ENCODE measurements around the gene GATA2.

GATA2 gene

DNA sequence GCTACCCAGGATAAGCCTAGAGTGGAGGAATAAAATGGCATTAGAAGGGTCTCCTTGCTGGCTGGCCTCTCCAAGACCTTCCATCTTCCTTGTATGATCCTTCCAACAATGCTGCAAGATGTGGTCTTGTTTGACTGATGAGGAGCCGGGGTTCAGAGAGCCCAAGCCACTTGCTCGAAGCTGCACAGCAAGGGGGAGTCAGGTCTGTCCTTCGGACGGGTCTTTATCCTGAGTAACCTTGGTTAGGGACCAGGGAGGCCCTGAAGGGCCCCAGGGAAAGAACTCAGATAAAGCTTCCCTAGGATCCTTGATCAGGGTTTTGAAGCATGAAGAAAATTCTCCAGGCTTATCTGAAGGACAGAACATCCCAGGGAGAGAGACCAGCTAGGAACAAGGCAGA lies 19.3 kb downstream of the GATA2 start:
- no peak for DNase-seq (ENCODE audit: low read depth in 1 of 2, low spot score in 1 of 2)

- no peak for DNase-seq (ENCODE audit: low read depth in 1 of 2, low spot score in 1 of 2)
Measured at GRCh38 chr3:128473180-128473519, 19.9 kb downstream of the GATA2 start.

- DNase-seq (ENCODE audit: low read depth in 1 of 2, low spot score in 1 of 2): no peak
Measured at GRCh38 chr3:128472449-128473179, 20.4 kb downstream of the GATA2 start.

GRCh38 chr3:128471720-128472119 lies 21.3 kb downstream of the GATA2 start:
- no peak for DNase-seq (ENCODE audit: low read depth in 1 of 2, low spot score in 1 of 2)

- DNase-seq (ENCODE audit: low read depth in 1 of 2, low spot score in 1 of 2): no peak
Measured at GRCh38 chr3:128471110-128471509, 21.9 kb downstream of the GATA2 start.

- no peak for DNase-seq (ENCODE audit: low read depth in 1 of 2, low spot score in 1 of 2)
Measured at GRCh38 chr3:128470134-128470899, 22.7 kb downstream of the GATA2 start.

DNA sequence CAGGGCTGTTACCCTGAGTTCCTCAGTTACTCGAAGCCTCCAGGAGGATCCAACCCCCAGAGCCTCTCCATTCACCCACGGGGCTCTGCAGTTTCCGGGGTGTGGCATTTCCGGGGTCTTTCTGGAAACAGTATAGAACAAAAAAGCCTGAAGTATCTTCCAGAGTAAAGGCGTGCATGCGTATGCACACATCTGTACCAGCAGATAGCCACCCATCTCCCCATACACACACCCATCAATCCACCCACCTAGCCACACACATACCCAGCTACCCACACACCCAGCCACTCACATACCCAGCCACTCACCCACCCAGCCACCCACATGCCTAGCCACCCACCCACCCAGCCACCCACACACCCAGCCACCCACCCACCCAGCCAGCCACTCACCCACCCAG lies 23.4 kb downstream of the GATA2 start:
- no peak for DNase-seq (ENCODE audit: low read depth in 1 of 2, low spot score in 1 of 2)

DNA sequence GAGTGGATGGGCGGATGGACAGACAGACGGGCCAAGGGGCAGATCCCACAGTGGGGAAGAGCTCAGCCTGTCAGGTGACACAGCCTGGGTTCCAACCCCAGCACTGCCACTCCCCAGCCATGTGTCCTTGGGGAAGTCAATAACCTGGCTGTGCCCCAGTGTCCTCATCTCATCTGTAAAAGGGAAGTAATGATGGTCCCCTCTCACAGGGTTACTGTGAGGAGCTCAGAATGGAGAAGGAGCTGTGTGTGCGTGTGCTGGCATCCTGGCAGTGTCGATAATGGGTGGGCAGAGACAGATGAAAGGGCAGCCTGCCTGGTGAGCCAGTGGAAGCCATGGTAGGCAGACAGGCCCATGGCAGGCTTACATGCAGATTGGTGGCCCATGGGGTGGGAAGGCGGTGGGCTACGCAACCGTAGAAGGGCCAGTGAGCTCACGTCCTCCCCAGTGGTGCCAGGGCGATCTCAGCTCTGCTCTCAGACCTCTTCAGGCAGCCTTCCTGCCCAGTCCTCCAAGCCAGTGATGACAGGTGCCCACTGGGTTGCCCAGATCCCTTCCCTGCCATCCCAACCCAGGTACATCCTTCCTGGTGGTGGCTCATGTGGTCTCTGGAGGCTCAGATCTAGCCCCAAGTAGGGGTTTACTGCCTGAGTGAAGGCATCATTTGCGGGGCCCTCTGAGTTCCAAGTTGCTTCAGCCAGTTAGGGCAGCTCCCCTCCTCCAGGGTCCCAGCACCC lies 24.0 kb downstream of the GATA2 start:
- DNase-seq (ENCODE audit: low read depth in 1 of 2, low spot score in 1 of 2): no peak

DNA sequence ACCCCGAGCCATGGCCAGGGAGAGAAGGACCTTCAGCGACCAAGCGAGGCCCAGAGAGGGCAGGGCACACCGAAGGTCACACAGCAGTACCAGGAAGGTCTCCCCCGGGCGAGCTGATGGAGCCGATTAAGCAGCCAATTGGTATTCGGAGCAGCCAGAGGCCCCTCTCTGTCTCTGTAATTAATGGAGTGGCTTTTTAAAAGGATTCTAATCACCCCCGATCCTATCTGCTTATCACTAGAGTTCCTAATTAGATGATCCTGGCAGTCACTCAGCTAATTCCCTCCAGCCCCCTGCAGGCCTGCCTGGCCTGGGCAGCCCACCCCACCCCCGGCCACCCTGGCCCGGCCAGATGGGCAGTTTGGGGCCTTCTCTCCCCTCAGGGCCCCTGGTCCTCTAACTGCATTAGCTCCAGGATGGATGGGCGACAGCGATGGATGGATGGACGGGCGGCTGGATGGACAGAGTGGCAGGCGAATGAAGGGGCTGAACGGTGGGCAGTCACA lies 24.7 kb downstream of the GATA2 start:
- no peak for DNase-seq (ENCODE audit: low read depth in 1 of 2, low spot score in 1 of 2)

- no peak for DNase-seq (ENCODE audit: low read depth in 1 of 2, low spot score in 1 of 2)
Measured at GRCh38 chr3:128466840-128467541, 26.0 kb downstream of the GATA2 start, which contains the start of gene DNAJB8. TSS of gene DNAJB8 (minus strand) at chr3:128466890. CDS start at chr3:128463245, 3,645 bp downstream.

- no peak for DNase-seq (ENCODE audit: low read depth in 1 of 2, low spot score in 1 of 2)
Measured at GRCh38 chr3:128464702-128465101, 28.3 kb downstream of the GATA2 start.

DNA sequence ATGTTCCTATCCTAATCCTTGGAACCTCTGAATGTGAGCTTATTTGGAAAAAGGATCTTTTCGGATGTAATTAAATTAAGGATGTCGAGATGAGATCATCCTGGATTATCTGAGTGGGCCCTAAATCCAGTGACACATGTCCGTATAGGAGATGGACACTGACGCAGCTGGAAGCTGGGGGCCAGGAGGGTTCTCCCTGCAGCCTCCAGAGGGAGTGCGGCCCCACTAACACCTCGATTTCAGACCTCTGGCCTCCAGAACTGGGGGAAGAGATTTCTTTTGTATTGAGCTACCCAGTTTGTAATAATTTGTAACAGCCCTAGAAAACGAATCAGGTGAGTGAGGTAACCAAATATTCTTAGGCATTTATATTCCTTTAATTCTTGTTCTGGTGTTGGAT lies 28.8 kb downstream of the GATA2 start:
- DNase-seq (ENCODE audit: low read depth in 1 of 2, low spot score in 1 of 2): no peak

DNA sequence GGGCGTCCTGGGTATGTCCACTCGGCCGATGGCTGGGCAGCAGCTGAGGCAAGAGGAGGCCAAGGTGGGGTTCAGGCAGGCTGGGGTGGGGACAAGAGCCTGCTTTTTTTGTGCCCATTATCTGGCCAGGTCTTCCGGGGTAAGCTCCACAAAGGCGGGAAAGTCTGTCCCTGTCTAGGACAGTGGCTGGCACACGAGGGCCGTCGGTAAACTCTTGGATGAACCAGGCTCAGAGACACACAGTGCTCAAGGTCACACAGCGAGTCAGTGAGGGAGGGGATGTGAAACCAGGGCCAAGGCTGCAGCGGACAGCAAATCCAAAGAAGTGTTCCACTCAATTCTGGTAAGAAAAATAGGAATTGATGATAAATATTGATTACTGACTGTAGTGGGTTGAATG lies 29.2 kb downstream of the GATA2 start:
- no peak for DNase-seq (ENCODE audit: low read depth in 1 of 2, low spot score in 1 of 2)

- DNase-seq (ENCODE audit: low read depth in 1 of 2, low spot score in 1 of 2): no peak
Measured at GRCh38 chr3:128463354-128463753, 29.6 kb downstream of the GATA2 start.

- no peak for DNase-seq (ENCODE audit: low read depth in 1 of 2, low spot score in 1 of 2)
Measured at GRCh38 chr3:128462931-128463330, 30.1 kb downstream of the GATA2 start.

DNA sequence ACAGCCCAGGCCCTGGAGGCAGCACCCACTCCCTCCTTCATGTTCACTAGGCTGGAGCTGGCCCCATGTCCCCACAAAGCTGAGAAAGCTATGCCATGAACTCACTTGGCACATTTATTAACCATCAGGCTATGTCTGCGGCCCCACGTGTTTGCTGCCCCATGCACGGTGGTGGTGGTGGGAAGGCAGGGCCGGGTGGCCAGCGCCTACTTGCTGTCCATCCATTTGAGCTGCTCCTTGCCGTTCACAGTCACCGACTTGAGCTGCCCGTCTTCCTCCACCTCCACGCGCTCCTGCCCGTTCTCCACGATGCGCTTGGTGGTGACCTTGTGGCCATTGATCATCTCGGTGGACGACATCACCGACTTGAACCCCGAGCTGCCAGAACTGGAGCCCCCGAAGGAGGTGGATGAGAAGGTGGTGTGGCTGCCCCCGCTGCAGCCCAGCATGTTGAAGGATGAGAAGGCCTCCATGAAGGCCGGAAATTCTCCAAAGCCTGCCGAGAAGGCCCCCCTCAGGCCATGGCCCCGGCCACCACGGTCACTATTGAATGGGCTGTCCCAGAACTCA lies 30.6 kb downstream of the GATA2 start:
- DNase-seq (ENCODE audit: low read depth in 1 of 2, low spot score in 1 of 2): no peak

DNA sequence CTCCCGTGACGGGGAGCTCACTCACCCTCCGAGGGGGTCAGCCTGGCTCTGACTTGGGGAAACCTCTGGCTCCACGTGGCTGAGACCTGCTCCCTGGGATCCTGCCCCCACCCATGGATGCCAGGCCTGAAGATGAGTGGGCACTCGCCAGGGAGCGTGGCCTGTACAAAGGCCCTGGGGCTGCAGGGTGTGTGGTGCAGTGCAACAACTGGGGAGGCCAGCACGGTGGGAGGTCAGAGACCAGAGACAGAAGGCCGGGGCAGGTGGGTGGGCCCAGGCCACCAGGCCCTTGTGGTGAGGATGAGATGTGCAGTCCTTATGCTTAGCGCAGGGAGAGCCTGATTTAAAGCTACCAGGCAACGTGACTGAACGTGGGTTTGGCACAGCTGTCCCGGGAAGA lies 31.3 kb downstream of the GATA2 start:
- DNase-seq (ENCODE audit: low read depth in 1 of 2, low spot score in 1 of 2): no peak

GRCh38 chr3:128459461-128459820 lies 33.6 kb downstream of the GATA2 start:
- DNase-seq (ENCODE audit: low read depth in 1 of 2, low spot score in 1 of 2): no peak

- DNase-seq (ENCODE audit: low read depth in 1 of 2, low spot score in 1 of 2): no peak
Measured at GRCh38 chr3:128458746-128459460, 34.1 kb downstream of the GATA2 start.

- DNase-seq (ENCODE audit: low read depth in 1 of 2, low spot score in 1 of 2): no peak
Measured at GRCh38 chr3:128457937-128458336, 35.1 kb downstream of the GATA2 start.

Measured in activated CD4-positive, alpha-beta T cell treated with anti-CD3 and anti-CD28 coated beads, Interleukin-2, amount 50 U/mL, for 24 hours (primary cell).